Measurements from ENCODE around the gene RAB3GAP2.

DNA sequence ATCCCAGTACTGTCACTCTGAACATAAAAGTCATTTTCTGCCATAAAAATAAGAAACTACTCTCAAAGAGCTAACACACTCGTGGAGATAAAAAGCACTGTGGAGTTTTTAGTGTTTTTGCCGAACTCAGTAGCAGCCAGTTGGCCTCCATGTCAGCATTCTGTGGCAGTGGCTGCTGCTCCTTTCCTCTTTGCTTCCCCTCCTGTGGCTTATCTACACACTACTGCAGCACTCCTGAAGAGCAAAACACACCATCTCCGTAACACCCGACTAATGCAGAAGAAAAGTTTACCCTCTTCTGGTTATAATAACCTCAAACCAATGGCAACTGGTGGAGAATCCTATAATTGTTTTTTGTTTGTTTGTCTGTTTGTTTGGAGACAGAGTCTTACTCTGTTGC is 44.9 kb downstream of the RAB3GAP2 start:
- TF ChIP-seq EZH2 (IDR thresholded peaks at IDR 0.05; ENCODE audit: low read length, missing control alignments) = no peak
- TF ChIP-seq, protein P1, sequence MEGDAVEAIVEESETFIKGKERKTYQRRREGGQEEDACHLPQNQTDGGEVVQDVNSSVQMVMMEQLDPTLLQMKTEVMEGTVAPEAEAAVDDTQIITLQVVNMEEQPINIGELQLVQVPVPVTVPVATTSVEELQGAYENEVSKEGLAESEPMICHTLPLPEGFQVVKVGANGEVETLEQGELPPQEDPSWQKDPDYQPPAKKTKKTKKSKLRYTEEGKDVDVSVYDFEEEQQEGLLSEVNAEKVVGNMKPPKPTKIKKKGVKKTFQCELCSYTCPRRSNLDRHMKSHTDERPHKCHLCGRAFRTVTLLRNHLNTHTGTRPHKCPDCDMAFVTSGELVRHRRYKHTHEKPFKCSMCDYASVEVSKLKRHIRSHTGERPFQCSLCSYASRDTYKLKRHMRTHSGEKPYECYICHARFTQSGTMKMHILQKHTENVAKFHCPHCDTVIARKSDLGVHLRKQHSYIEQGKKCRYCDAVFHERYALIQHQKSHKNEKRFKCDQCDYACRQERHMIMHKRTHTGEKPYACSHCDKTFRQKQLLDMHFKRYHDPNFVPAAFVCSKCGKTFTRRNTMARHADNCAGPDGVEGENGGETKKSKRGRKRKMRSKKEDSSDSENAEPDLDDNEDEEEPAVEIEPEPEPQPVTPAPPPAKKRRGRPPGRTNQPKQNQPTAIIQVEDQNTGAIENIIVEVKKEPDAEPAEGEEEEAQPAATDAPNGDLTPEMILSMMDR (conservative IDR thresholded peaks at IDR 0.05 in 1 of 2, IDR thresholded peaks at IDR 0.05 in 1 of 2; ENCODE audit: low read depth in 1 of 2, low read length in 2 of 2) = no peak

Data from fibroblast of lung (primary cell).